Measurements from ENCODE around the gene NABP2.

Gene NABP2

GRCh38 chr12:56222531-56222895 is 1.6 kb upstream of the NABP2 start:
- H3K4me1 Mint-ChIP-seq, result peaks cover 35% of the 10 kb centered on the region
- peak overlapping the region; percentile 100 for H3K4me3 Mint-ChIP-seq
- DNase-seq (ENCODE audit: low spot score in 2 of 2) (no peak), ATAC-seq (ENCODE audit: low read depth) (no peak)
- H3K27ac Mint-ChIP-seq, result peak overlapping the region; percentile 100
- peaks cover 5% of the 10 kb centered on the region for H3K36me3 Mint-ChIP-seq
- no peaks in the 10 kb centered on the region for H3K27me3 Mint-ChIP-seq
- H3K9me3 Mint-ChIP-seq, result no peaks in the 10 kb centered on the region

GRCh38 chr12:56223571-56224101 is 506 bp upstream of the NABP2 start:
- peak overlapping the region; percentile 82 for H3K4me3 Mint-ChIP-seq
- ATAC-seq (ENCODE audit: low read depth), result no peak

GRCh38 chr12:56224954-56225353 is 812 bp downstream of the NABP2 start:
- H3K4me1 Mint-ChIP-seq, result peaks cover 35% of the 10 kb centered on the region
- no peaks in the 10 kb centered on the region for H3K27me3 Mint-ChIP-seq
- H3K9me3 Mint-ChIP-seq, result no peaks in the 10 kb centered on the region
- peak overlapping the region; percentile 82 for H3K4me3 Mint-ChIP-seq
- H3K27ac Mint-ChIP-seq, result peak overlapping the region; percentile 80
- DNase-seq (ENCODE audit: low spot score in 2 of 2), result no peak
- ATAC-seq (ENCODE audit: low read depth), result no peak
- H3K36me3 Mint-ChIP-seq, result peaks cover 5% of the 10 kb centered on the region

More at GRCh38 chr12:56223571-56224101, 506 bp upstream of the NABP2 start:
- no peak for DNase-seq (ENCODE audit: low spot score in 2 of 2)
- Mint-ChIP-seq H3K27me3 (no peaks in the 10 kb centered on the region), H3K9me3 (no peaks in the 10 kb centered on the region), H3K36me3 (peaks cover 5% of the 10 kb centered on the region), H3K27ac (peak overlapping the region; percentile 80), H3K4me1 (peaks cover 35% of the 10 kb centered on the region)

- Mint-ChIP-seq H3K27me3 (no peaks in the 10 kb centered on the region), H3K9me3 (no peaks in the 10 kb centered on the region), H3K36me3 (peaks cover 5% of the 10 kb centered on the region), H3K4me1 (peaks cover 14% of the 10 kb centered on the region), H3K27ac (no peak overlapping the region), H3K4me3 (no peak overlapping the region)
- no peak for DNase-seq (ENCODE audit: low spot score in 2 of 2)
- no peak for ATAC-seq (ENCODE audit: low read depth)
Measured at GRCh38 chr12:56229082-56229481, 4.9 kb downstream of the NABP2 start.

- peaks cover 5% of the 10 kb centered on the region for H3K36me3 Mint-ChIP-seq
- no peak within 1 kb of the TSS for H3K4me3 Mint-ChIP-seq
- no peak within 1 kb of the TSS for H3K27ac Mint-ChIP-seq
- no peaks in the 10 kb centered on the region for H3K9me3 Mint-ChIP-seq
- no peaks in the 10 kb centered on the region for H3K27me3 Mint-ChIP-seq
- peaks cover 9% of the 10 kb centered on the region for H3K4me1 Mint-ChIP-seq
- DNase-seq (ENCODE audit: low spot score in 2 of 2), result no peak
- ATAC-seq (ENCODE audit: low read depth), result no peak
Measured at GRCh38 chr12:56229916-56230431, 5.8 kb downstream of the NABP2 start, which contains the start of gene SLC39A5. Gene SLC39A5, plus strand, starts transcription at chr12:56230051. Its CDS starts 1,224 bp downstream, at chr12:56231275.

GRCh38 chr12:56230432-56231183 is 6.5 kb downstream of the NABP2 start:
- Mint-ChIP-seq H3K9me3 (no peaks in the 10 kb centered on the region), H3K27ac (no peak overlapping the region), H3K36me3 (peaks cover 5% of the 10 kb centered on the region), H3K4me3 (no peak overlapping the region), H3K27me3 (no peaks in the 10 kb centered on the region), H3K4me1 (peaks cover 3% of the 10 kb centered on the region)
- ATAC-seq (ENCODE audit: low read depth), result no peak
- no peak for DNase-seq (ENCODE audit: low spot score in 2 of 2)

GRCh38 chr12:56231184-56231582 is 7.0 kb downstream of the NABP2 start:
- no peak overlapping the region for H3K27ac Mint-ChIP-seq
- ATAC-seq (ENCODE audit: low read depth) (no peak), DNase-seq (ENCODE audit: low spot score in 2 of 2) (no peak)
- peaks cover 2% of the 10 kb centered on the region for H3K4me1 Mint-ChIP-seq
- no peak overlapping the region for H3K4me3 Mint-ChIP-seq
- peaks cover 4% of the 10 kb centered on the region for H3K36me3 Mint-ChIP-seq
- H3K9me3 Mint-ChIP-seq, result no peaks in the 10 kb centered on the region
- no peaks in the 10 kb centered on the region for H3K27me3 Mint-ChIP-seq

GRCh38 chr12:56234746-56235436 is 10.7 kb downstream of the NABP2 start:
- no peaks in the 10 kb centered on the region for H3K27me3 Mint-ChIP-seq
- no peak overlapping the region for H3K27ac Mint-ChIP-seq
- H3K4me1 Mint-ChIP-seq, result peaks cover 2% of the 10 kb centered on the region
- H3K4me3 Mint-ChIP-seq, result no peak overlapping the region
- ATAC-seq (ENCODE audit: low read depth), result no peak
- H3K36me3 Mint-ChIP-seq, result peaks cover 5% of the 10 kb centered on the region
- no peak for DNase-seq (ENCODE audit: low spot score in 2 of 2)
- no peaks in the 10 kb centered on the region for H3K9me3 Mint-ChIP-seq

GRCh38 chr12:56236091-56236490 is 11.9 kb downstream of the NABP2 start:
- Mint-ChIP-seq H3K9me3 (no peaks in the 10 kb centered on the region), H3K36me3 (peaks cover 10% of the 10 kb centered on the region), H3K4me3 (no peak overlapping the region), H3K27ac (no peak overlapping the region), H3K27me3 (no peaks in the 10 kb centered on the region), H3K4me1 (no peaks in the 10 kb centered on the region)
- ATAC-seq (ENCODE audit: low read depth) (no peak), DNase-seq (ENCODE audit: low spot score in 2 of 2) (no peak)

GRCh38 chr12:56236985-56237384 is 12.8 kb downstream of the NABP2 start:
- ATAC-seq (ENCODE audit: low read depth) (no peak), DNase-seq (ENCODE audit: low spot score in 2 of 2) (no peak)
- H3K4me3 Mint-ChIP-seq, result no peak overlapping the region
- H3K9me3 Mint-ChIP-seq, result no peaks in the 10 kb centered on the region
- no peak overlapping the region for H3K27ac Mint-ChIP-seq
- peaks cover 2% of the 10 kb centered on the region for H3K4me1 Mint-ChIP-seq
- peaks cover 16% of the 10 kb centered on the region for H3K36me3 Mint-ChIP-seq
- no peaks in the 10 kb centered on the region for H3K27me3 Mint-ChIP-seq

- ATAC-seq (ENCODE audit: low read depth), result no peak
- H3K4me3 Mint-ChIP-seq, result no peak overlapping the region
- H3K36me3 Mint-ChIP-seq, result peaks cover 22% of the 10 kb centered on the region
- no peaks in the 10 kb centered on the region for H3K27me3 Mint-ChIP-seq
- DNase-seq (ENCODE audit: low spot score in 2 of 2), result no peak
- H3K27ac Mint-ChIP-seq, result no peak overlapping the region
- peaks cover 8% of the 10 kb centered on the region for H3K4me1 Mint-ChIP-seq
- H3K9me3 Mint-ChIP-seq, result no peaks in the 10 kb centered on the region
Measured at GRCh38 chr12:56237552-56237951, 13.4 kb downstream of the NABP2 start.

GRCh38 chr12:56241424-56242303 is 17.5 kb downstream of the NABP2 start:
- Mint-ChIP-seq H3K27ac (peak overlapping the region; percentile 62), H3K27me3 (no peaks in the 10 kb centered on the region), H3K36me3 (peaks cover 23% of the 10 kb centered on the region), H3K4me3 (peak overlapping the region; percentile 54), H3K9me3 (no peaks in the 10 kb centered on the region), H3K4me1 (peaks cover 13% of the 10 kb centered on the region)
- DNase-seq (ENCODE audit: low spot score in 2 of 2) (no peak), ATAC-seq (ENCODE audit: low read depth) (no peak)

GRCh38 chr12:56242986-56243385 is 18.8 kb downstream of the NABP2 start:
- no peak for ATAC-seq (ENCODE audit: low read depth)
- DNase-seq (ENCODE audit: low spot score in 2 of 2), result no peak
- Mint-ChIP-seq H3K36me3 (peaks cover 29% of the 10 kb centered on the region), H3K4me3 (no peak overlapping the region), H3K27me3 (no peaks in the 10 kb centered on the region), H3K9me3 (no peaks in the 10 kb centered on the region), H3K27ac (peak overlapping the region; percentile 62), H3K4me1 (peaks cover 13% of the 10 kb centered on the region)

All from memory B cell (primary cell).